BLaER1 (cell line): ENCODE data around the gene RAB7B.
"Not testable (repeated sequence)": the region's sequence is repeated elsewhere in the genome, so short reads cannot be mapped to it uniquely, and the experiment has no call there.

Experiments used
- H3K27ac ChIP-seq: shearing (Covaris generic); formaldehyde crosslinking; 2 replicates; pipeline ENCODE4 v1.8.1; 2022
- H3K27me3 ChIP-seq: shearing (Covaris generic); formaldehyde crosslinking; 2 replicates; pipeline ENCODE4 v1.8.1; 2022
- H3K36me3 ChIP-seq: shearing (Covaris generic); formaldehyde crosslinking; 2 replicates; pipeline ENCODE4 v1.8.1; 2022
- H3K4me1 ChIP-seq: shearing (Covaris generic); formaldehyde crosslinking; 2 replicates; pipeline ENCODE4 v1.8.1; 2022
- H3K4me2 ChIP-seq: shearing (Covaris generic); formaldehyde crosslinking; 2 replicates; pipeline ENCODE4 v1.8.1; 2022
- H3K4me3 ChIP-seq: shearing (Covaris generic); formaldehyde crosslinking; 2 replicates; pipeline ENCODE4 v1.8.1; 2022
- H3K9ac ChIP-seq: shearing (Covaris generic); formaldehyde crosslinking; 2 replicates; pipeline ENCODE4 v1.8.1; 2022
- H3K9me3 ChIP-seq: shearing (Covaris generic); formaldehyde crosslinking; 2 replicates; pipeline ENCODE4 v1.8.1; 2022
- H4K20me1 ChIP-seq: shearing (Covaris generic); formaldehyde crosslinking; 2 replicates; pipeline ENCODE4 v1.8.1; 2022
- Cebpa-rat ChIP-seq: shearing (Covaris generic); IDR thresholded peaks from 2 replicates; pipeline ENCODE4 v1.8.1; 2022

RAB7B gene

GRCh38 chr1:205998457-205999241 lies 4.5 kb downstream of the RAB7B start:
- no peak overlapping the region for H3K27ac ChIP-seq
- peaks cover 7% of the 10 kb centered on the region for H3K4me1 ChIP-seq
- H4K20me1 ChIP-seq = no peaks in the 10 kb centered on the region
- H3K4me2 ChIP-seq = no peak overlapping the region
- H3K9ac ChIP-seq = no peak overlapping the region
- H3K4me3 ChIP-seq = no peak overlapping the region
- no peaks in the 10 kb centered on the region for H3K27me3 ChIP-seq
- TF ChIP-seq Cebpa-rat = no peak
- H3K36me3 ChIP-seq = no peaks in the 10 kb centered on the region
- peaks cover 20% of the 10 kb centered on the region for H3K9me3 ChIP-seq

GRCh38 chr1:205996641-205997040 lies 6.6 kb downstream of the RAB7B start:
- H3K9ac ChIP-seq, H4K20me1 ChIP-seq, H3K36me3 ChIP-seq, H3K27me3 ChIP-seq, H3K27ac ChIP-seq, H3K4me3 ChIP-seq, H3K4me2 ChIP-seq, H3K4me1 ChIP-seq: not testable (repeated sequence)
- H3K9me3 ChIP-seq = peaks cover 20% of the 10 kb centered on the region

GRCh38 chr1:205994346-205994745 lies 8.8 kb downstream of the RAB7B start:
- TF ChIP-seq Cebpa-rat = no peak
- H4K20me1 ChIP-seq = no peaks in the 10 kb centered on the region
- H3K27ac ChIP-seq = no peak overlapping the region

GRCh38 chr1:205993068-205993467 lies 10.1 kb downstream of the RAB7B start:
- Histone ChIP-seq H3K4me2 (no peak overlapping the region), H3K4me3 (no peak overlapping the region), H4K20me1 (no peaks in the 10 kb centered on the region), H3K9ac (no peak overlapping the region), H3K27ac (no peak overlapping the region), H3K9me3 (peaks cover 20% of the 10 kb centered on the region), H3K36me3 (no peaks in the 10 kb centered on the region), H3K4me1 (peaks cover 27% of the 10 kb centered on the region), H3K27me3 (no peaks in the 10 kb centered on the region)
- no peak for TF ChIP-seq Cebpa-rat

More at GRCh38 chr1:205994346-205994745, 8.8 kb downstream of the RAB7B start:
- no peak overlapping the region for H3K9ac ChIP-seq
- H3K36me3 ChIP-seq = no peaks in the 10 kb centered on the region
- H3K4me2 ChIP-seq = no peak overlapping the region
- no peak overlapping the region for H3K4me3 ChIP-seq
- H3K27me3 ChIP-seq = no peaks in the 10 kb centered on the region
- H3K4me1 ChIP-seq = peaks cover 14% of the 10 kb centered on the region
- H3K9me3 ChIP-seq = peaks cover 20% of the 10 kb centered on the region

GRCh38 chr1:205992218-205992882 lies 10.8 kb downstream of the RAB7B start:
- no peak overlapping the region for H3K27ac ChIP-seq
- H4K20me1 ChIP-seq = no peaks in the 10 kb centered on the region
- H3K4me2 ChIP-seq = no peak overlapping the region
- TF ChIP-seq Cebpa-rat = no peak
- peaks cover 13% of the 10 kb centered on the region for H3K9me3 ChIP-seq
- no peaks in the 10 kb centered on the region for H3K27me3 ChIP-seq
- no peaks in the 10 kb centered on the region for H3K36me3 ChIP-seq
- peaks cover 32% of the 10 kb centered on the region for H3K4me1 ChIP-seq
- H3K9ac ChIP-seq = no peak overlapping the region
- H3K4me3 ChIP-seq = no peak overlapping the region

GRCh38 chr1:205991237-205991636 lies 12.0 kb downstream of the RAB7B start:
- Histone ChIP-seq H3K4me3 (no peak overlapping the region), H3K36me3 (no peaks in the 10 kb centered on the region), H3K27ac (no peak overlapping the region), H4K20me1 (no peaks in the 10 kb centered on the region), H3K4me1 (peaks cover 31% of the 10 kb centered on the region), H3K9me3 (peaks cover 2% of the 10 kb centered on the region), H3K9ac (no peak overlapping the region), H3K27me3 (no peaks in the 10 kb centered on the region), H3K4me2 (no peak overlapping the region)
- no peak for TF ChIP-seq Cebpa-rat

GRCh38 chr1:205990226-205990625 lies 13.0 kb downstream of the RAB7B start:
- Histone ChIP-seq H3K9me3 (no peaks in the 10 kb centered on the region), H3K36me3 (no peaks in the 10 kb centered on the region), H3K27ac (no peak overlapping the region), H3K4me1 (peaks cover 31% of the 10 kb centered on the region), H3K4me3 (no peak overlapping the region), H3K27me3 (no peaks in the 10 kb centered on the region), H3K4me2 (no peak overlapping the region), H4K20me1 (no peaks in the 10 kb centered on the region), H3K9ac (no peak overlapping the region)
- no peak for TF ChIP-seq Cebpa-rat

- Histone ChIP-seq H3K4me2 (peak overlapping the region; percentile 29; the same call in 1 of the 2 replicates), H3K4me3 (no peak overlapping the region), H3K27me3 (no peaks in the 10 kb centered on the region), H3K27ac (no peak overlapping the region), H3K9ac (no peak overlapping the region), H3K9me3 (no peaks in the 10 kb centered on the region), H3K36me3 (no peaks in the 10 kb centered on the region), H4K20me1 (no peaks in the 10 kb centered on the region), H3K4me1 (peaks cover 31% of the 10 kb centered on the region)
- TF ChIP-seq Cebpa-rat = no peak
Measured at GRCh38 chr1:205989786-205990185, 13.4 kb downstream of the RAB7B start.

- no peak for TF ChIP-seq Cebpa-rat
- Histone ChIP-seq H3K9ac (no peak overlapping the region), H3K27ac (no peak overlapping the region), H3K4me2 (no peak overlapping the region), H3K27me3 (no peaks in the 10 kb centered on the region), H4K20me1 (no peaks in the 10 kb centered on the region), H3K4me1 (peaks cover 40% of the 10 kb centered on the region), H3K4me3 (no peak overlapping the region), H3K36me3 (no peaks in the 10 kb centered on the region), H3K9me3 (no peaks in the 10 kb centered on the region)
Measured at GRCh38 chr1:205988585-205988995, 14.6 kb downstream of the RAB7B start.

GRCh38 chr1:205986861-205987260 lies 16.3 kb downstream of the RAB7B start:
- no peaks in the 10 kb centered on the region for H4K20me1 ChIP-seq
- no peak overlapping the region for H3K9ac ChIP-seq
- no peak overlapping the region for H3K4me3 ChIP-seq
- H3K4me2 ChIP-seq = no peak overlapping the region
- no peaks in the 10 kb centered on the region for H3K9me3 ChIP-seq
- H3K36me3 ChIP-seq = no peaks in the 10 kb centered on the region
- TF ChIP-seq Cebpa-rat = no peak
- no peak overlapping the region for H3K27ac ChIP-seq
- H3K4me1 ChIP-seq = peaks cover 42% of the 10 kb centered on the region
- H3K27me3 ChIP-seq = no peaks in the 10 kb centered on the region
